Endothelial cell of umbilical vein (primary cell): ENCODE data around the gene NMNAT3. TPM values are rescaled to one million over a fixed set of nuclear protein-coding genes. Genes with fewer than 3 reads are reported as not detected.

Source experiments
- BruUV-seq: library from RNA; stranded (reverse); fragments of 400-500 nt; replicated peaks from 2 replicates; lab custom pipeline; 2021; lab: Mats Ljungman, UMichigan
- CTCF ChIA-PET: fragments of 300-600, 350-600 bp; sonication (Branson Sonifier 250); formaldehyde crosslinking; loops from one replicate; lab custom pipeline; 2021; ENCODE audit warnings: antibody characterized with exemption, inconsistent platforms; lab: Charles Lee
- POLR2A ChIA-PET: fragments of 300-600, 350-600 bp; sonication (Branson Sonifier 250); formaldehyde crosslinking; loops from one replicate; lab custom pipeline; 2021; ENCODE audit warnings: antibody characterized with exemption, inconsistent platforms; lab: Charles Lee
- DNase-seq: peaks from one replicate; pipeline ENCODE4 v3.0.0-alpha.2; 2011; ENCODE audit warnings: low read depth, low spot score
- FAIRE-seq: peaks from 2 replicates; lab custom pipeline; 2011; peaks lifted over from hg19 to GRCh38; lab: Jason Lieb, UNC
- H2AFZ ChIP-seq: 2 replicates; pipeline ENCODE4 v1.6.0; 2012; ENCODE audit warnings: low read depth, low read length, control low read depth, inconsistent platforms
- H3K27ac ChIP-seq: 2 replicates; pipeline ENCODE4 v1.5.1; 2011; ENCODE audit warnings: low read depth, mild to moderate bottlenecking, control low read depth, low read length, moderate library complexity; ENCODE audit not compliant: insufficient read depth
- H3K27me3 ChIP-seq, 2 experiments: 2 replicates each; pipeline versions ENCODE4 v1.6.0 to v1.6.1; 2011; ENCODE audit warnings: low read length in 2 of 2, mixed read lengths in 1 of 2; ENCODE audit not compliant: control insufficient read depth in 2 of 2, insufficient read depth in 2 of 2
- H3K36me3 ChIP-seq, 2 experiments: 2 replicates in 1 of 2; 3 replicates in 1 of 2; pipeline ENCODE4 v1.5.1; 2011; ENCODE audit warnings: low read length in 2 of 2, mild to moderate bottlenecking in 1 of 2, moderate library complexity in 1 of 2; ENCODE audit not compliant: control insufficient read depth in 2 of 2, insufficient read depth in 2 of 2; ENCODE audit errors: extremely low read depth in 1 of 2
- H3K4me1 ChIP-seq: 3 replicates; pipeline ENCODE4 v1.5.1; 2011; ENCODE audit warnings: mild to moderate bottlenecking, low read length; ENCODE audit not compliant: control insufficient read depth, insufficient read depth; ENCODE audit errors: extremely low read depth
- H3K4me2 ChIP-seq: 2 replicates; pipeline ENCODE4 v1.6.1; 2011; ENCODE audit warnings: low read length, control low read depth, mixed read lengths; ENCODE audit not compliant: insufficient read depth
- H3K4me3 ChIP-seq, 3 experiments: fragments of 200-600 bp in 1 of 3; sonication (generic), shearing (Covaris generic) in 1 of 3; replicated peaks in 1 of 3; 2 replicates each; pipeline ENCODE4 v1.5.1; 2011 to 2016; ENCODE audit warnings: control low read depth in 3 of 3, low read length in 3 of 3, mild to moderate bottlenecking in 2 of 3, inconsistent platforms in 1 of 3, low read depth in 1 of 3, moderate library complexity in 1 of 3; ENCODE audit not compliant: insufficient read depth in 1 of 3
- H3K79me2 ChIP-seq: 2 replicates; pipeline ENCODE4 v1.6.0; 2012; ENCODE audit warnings: low read length, inconsistent platforms; ENCODE audit not compliant: control insufficient read depth, insufficient read depth
- H3K9ac ChIP-seq: replicated peaks from 2 replicates; pipeline ENCODE3; 2011; ENCODE audit warnings: low read length, control low read depth; ENCODE audit not compliant: insufficient read depth; ENCODE audit errors: extremely low read depth
- H3K9me1 ChIP-seq: replicated peaks from 3 replicates; pipeline ENCODE4 v1.6.0; 2011; ENCODE audit warnings: mild to moderate bottlenecking, low read length; ENCODE audit not compliant: control insufficient read depth, insufficient read depth; ENCODE audit errors: extremely low read depth
- H3K9me3 ChIP-seq: replicated peaks from 2 replicates; pipeline ENCODE4 v1.5.1; 2012; ENCODE audit warnings: low read length, inconsistent platforms; ENCODE audit not compliant: control insufficient read depth, insufficient read depth
- H4K20me1 ChIP-seq: replicated peaks from 2 replicates; pipeline ENCODE3; 2011; ENCODE audit warnings: mild to moderate bottlenecking, low read length; ENCODE audit not compliant: control insufficient read depth, insufficient read depth; ENCODE audit errors: extremely low read depth
- EZH2 ChIP-seq: IDR thresholded peaks from 2 replicates; pipeline ENCODE4 v1.6.1; 2012; ENCODE audit warnings: borderline replicate concordance, low read depth, mild to moderate bottlenecking, moderate library complexity, low read length, inconsistent platforms; ENCODE audit not compliant: severe bottlenecking
- FOS ChIP-seq: IDR thresholded peaks from 2 replicates; pipeline ENCODE4 v1.6.1; 2011; ENCODE audit warnings: mild to moderate bottlenecking, low read length, moderate library complexity, borderline replicate concordance; ENCODE audit not compliant: insufficient read depth
- GATA2 ChIP-seq: IDR thresholded peaks from 2 replicates; pipeline ENCODE4 v1.7.0; 2011; ENCODE audit warnings: low read depth, mild to moderate bottlenecking, moderate library complexity, mixed read lengths, low read length; ENCODE audit not compliant: insufficient read length, insufficient read depth
- JUN ChIP-seq: IDR thresholded peaks from 2 replicates; pipeline ENCODE4 v1.6.1; 2011; ENCODE audit warnings: borderline replicate concordance, low read depth; ENCODE audit not compliant: insufficient read length, insufficient read depth
- MYC ChIP-seq: IDR thresholded peaks from one replicate; pipeline ENCODE4 v1.6.1; 2011; ENCODE audit warnings: mild to moderate bottlenecking, low read depth, low read length
- POLR2A ChIP-seq: IDR thresholded peaks from 2 replicates; pipeline ENCODE4 v1.6.1; 2012; ENCODE audit warnings: low read depth, mild to moderate bottlenecking, control low read depth, low read length
- POLR2AphosphoS5 ChIP-seq: IDR thresholded peaks from 2 replicates; pipeline ENCODE4 v1.6.1; 2012; ENCODE audit warnings: low read depth, mild to moderate bottlenecking, control low read depth, low read length, moderate library complexity; ENCODE audit not compliant: insufficient read depth
- dilution Hi-C: fragments of 300-500 bp; cut with MboI; formaldehyde crosslinking; loops from one replicate; pipeline ENCODE4 v1.15.0; 2019; ENCODE audit warnings: low sequenced_read_pairs; ENCODE audit not compliant: extremely low pct_ligation_motif_present
- intact Hi-C: fragments of 100-400 bp; cut with micrococcal nuclease; formaldehyde crosslinking; loops from one replicate; pipeline ENCODE4 v1.10.0; 2022
- polyA plus RNA-seq, 4 experiments: library from polyadenylated mRNA; depleted of rRNA in 3 of 4; stranded (reverse) in 3 of 4; unstranded in 1 of 4; fragments of >200 nt; gene quantifications; 2 replicates each; pipeline versions ENCODE4 v1.2.1 to v1.2.3, GENCODE V29; 2011 to 2012; ENCODE audit warnings: missing spikeins in 1 of 4
- total RNA-seq: library from RNA; stranded (reverse); gene quantifications from 2 replicates; pipeline ENCODE4 v1.2.3, GENCODE V29; 2021
- TF ChIP-seq, protein P1 (sequence below): IDR thresholded peaks from 2 replicates; pipeline ENCODE4 v1.6.1; 2011; ENCODE audit not compliant: insufficient read depth, insufficient read length
- TF ChIP-seq, protein P2 (sequence below), 2 donors: IDR thresholded peaks; 1 replicate in 1 of 2; 2 replicates in 1 of 2; pipeline ENCODE4 v1.5.1; 2011; ENCODE audit warnings: low read length in 2 of 2, mild to moderate bottlenecking in 2 of 2, moderate library complexity in 2 of 2, control low read depth in 1 of 2, inconsistent platforms in 1 of 2, low read depth in 1 of 2; ENCODE audit not compliant: insufficient read depth in 1 of 2; ENCODE audit errors: extremely low read depth in 1 of 2

NMNAT3 gene
- total and polyA plus RNA-seq, 2 donors (not counting 3 experiments of a cell fraction or from before 2014, with no cell fraction given) = 0.59 to 0.60 TPM

DNA sequence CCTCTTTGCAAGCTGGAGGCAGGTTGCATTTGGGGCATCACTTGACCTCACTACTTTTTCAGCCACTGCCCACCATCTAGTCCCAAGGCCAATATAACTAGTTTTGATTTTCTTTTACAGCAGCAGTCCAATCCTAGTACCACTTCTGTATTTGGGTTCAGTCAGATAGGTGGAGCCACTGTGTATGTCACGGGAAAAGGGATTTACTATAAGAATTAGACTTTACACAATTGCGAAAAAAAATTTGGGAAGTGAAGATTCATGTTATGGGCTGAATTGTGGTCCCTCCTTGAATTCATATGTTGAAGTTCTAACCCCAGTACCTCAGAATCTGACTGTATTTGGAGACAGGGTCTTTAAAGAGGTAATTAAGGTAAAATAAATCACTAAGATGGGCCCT lies 37.4 kb upstream of the NMNAT3 start:
- H3K9me1 ChIP-seq = no peaks in the 10 kb centered on the region
- no peak for FAIRE-seq
- H3K9ac ChIP-seq = no peak overlapping the region
- no peaks in the 10 kb centered on the region for H3K36me3 ChIP-seq
- no TSS peak for BruUV-seq
- dilution Hi-C loops = no loop called here
- H3K27me3 ChIP-seq = no peaks in the 10 kb centered on the region
- H3K4me2 ChIP-seq = no peak overlapping the region
- ChIA-PET POLR2A (no interaction called here), CTCF (no interaction called here)
- H3K4me3 ChIP-seq = no peak overlapping the region
- no peaks in the 10 kb centered on the region for H3K4me1 ChIP-seq
- intact Hi-C loops = no loop called here
- H2AFZ ChIP-seq = no peak overlapping the region
- no peaks in the 10 kb centered on the region for H4K20me1 ChIP-seq
- H3K9me3 ChIP-seq = no peaks in the 10 kb centered on the region
- no peaks in the 10 kb centered on the region for H3K79me2 ChIP-seq
- H3K27ac ChIP-seq = no peak overlapping the region
- DNase-seq = no peak
- TF ChIP-seq POLR2A (no peak), JUN (no peak), EZH2 (no peak), GATA2 (no peak), MYC (no peak), FOS (no peak), POLR2AphosphoS5 (no peak)
- TF ChIP-seq, protein P1, sequence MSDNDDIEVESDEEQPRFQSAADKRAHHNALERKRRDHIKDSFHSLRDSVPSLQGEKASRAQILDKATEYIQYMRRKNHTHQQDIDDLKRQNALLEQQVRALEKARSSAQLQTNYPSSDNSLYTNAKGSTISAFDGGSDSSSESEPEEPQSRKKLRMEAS = no peak
- TF ChIP-seq, protein P2, sequence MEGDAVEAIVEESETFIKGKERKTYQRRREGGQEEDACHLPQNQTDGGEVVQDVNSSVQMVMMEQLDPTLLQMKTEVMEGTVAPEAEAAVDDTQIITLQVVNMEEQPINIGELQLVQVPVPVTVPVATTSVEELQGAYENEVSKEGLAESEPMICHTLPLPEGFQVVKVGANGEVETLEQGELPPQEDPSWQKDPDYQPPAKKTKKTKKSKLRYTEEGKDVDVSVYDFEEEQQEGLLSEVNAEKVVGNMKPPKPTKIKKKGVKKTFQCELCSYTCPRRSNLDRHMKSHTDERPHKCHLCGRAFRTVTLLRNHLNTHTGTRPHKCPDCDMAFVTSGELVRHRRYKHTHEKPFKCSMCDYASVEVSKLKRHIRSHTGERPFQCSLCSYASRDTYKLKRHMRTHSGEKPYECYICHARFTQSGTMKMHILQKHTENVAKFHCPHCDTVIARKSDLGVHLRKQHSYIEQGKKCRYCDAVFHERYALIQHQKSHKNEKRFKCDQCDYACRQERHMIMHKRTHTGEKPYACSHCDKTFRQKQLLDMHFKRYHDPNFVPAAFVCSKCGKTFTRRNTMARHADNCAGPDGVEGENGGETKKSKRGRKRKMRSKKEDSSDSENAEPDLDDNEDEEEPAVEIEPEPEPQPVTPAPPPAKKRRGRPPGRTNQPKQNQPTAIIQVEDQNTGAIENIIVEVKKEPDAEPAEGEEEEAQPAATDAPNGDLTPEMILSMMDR (IDR thresholded peaks at IDR 0.05; ENCODE audit: extremely low read depth in 1 of 2, insufficient read depth in 1 of 2, low read depth in 1 of 2, low read length in 2 of 2) = no peak
